CD4-positive, alpha-beta T cell treated with Interleukin-4 for 4 hours (primary cell): ENCODE measurements around the gene MXD3.
"Not testable (repeated sequence)": the region's sequence is repeated elsewhere in the genome, so short reads cannot be mapped to it uniquely, and the experiment has no call there.

Source experiments
- DNase-seq: peaks from one replicate; pipeline ENCODE4 v3.0.0-alpha.2; 2020

MXD3 gene

DNA sequence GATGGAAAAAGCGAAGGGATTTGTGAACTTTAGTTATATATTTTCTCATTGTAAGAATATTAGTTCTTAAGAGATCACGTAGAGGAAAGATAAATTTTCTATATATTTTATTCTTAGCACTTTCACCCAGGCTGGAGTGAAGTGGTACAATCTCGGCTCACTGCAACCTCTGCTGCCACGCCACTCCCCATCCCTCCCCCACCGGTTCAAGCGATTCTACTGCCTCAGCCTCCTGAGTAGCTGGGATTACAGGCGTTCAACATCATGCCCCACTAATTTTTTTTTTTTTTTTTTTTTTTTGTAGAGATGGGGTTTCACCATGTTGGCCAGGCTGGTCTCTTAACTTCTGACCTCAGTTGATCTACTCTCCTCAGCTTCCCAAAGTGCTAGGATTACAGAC, 50.7 kb downstream of the MXD3 start:
- DNase-seq = no peak

DNA sequence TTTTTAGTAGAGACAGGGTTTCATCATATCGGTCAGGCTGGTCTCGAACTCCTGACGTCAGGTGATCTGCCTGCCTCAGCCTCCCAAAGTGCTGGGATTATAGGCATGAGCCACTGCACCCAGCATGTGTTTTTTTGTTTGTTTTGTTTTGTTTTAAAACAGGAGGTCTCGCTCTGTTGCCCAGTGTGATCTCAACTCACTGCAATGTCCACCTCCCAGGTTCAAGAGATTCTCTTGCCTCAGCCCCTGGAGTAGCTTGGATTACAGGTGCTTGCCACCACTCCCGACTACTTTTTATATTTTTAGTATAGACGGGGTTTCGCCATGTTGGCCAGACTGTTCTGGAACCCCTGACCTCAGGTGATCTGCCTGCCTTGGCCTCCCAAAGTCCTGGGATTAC, 53.0 kb downstream of the MXD3 start:
- DNase-seq = not testable (repeated sequence)
